Measurements from ENCODE around the gene GLRX. TPM values are rescaled to one million over a fixed set of nuclear protein-coding genes. Genes with fewer than 3 reads are reported as not detected.

GLRX gene
- total RNA-seq, 4 donors from 2014 or later = 30.9 to 151 (median 80.0) TPM

DNA sequence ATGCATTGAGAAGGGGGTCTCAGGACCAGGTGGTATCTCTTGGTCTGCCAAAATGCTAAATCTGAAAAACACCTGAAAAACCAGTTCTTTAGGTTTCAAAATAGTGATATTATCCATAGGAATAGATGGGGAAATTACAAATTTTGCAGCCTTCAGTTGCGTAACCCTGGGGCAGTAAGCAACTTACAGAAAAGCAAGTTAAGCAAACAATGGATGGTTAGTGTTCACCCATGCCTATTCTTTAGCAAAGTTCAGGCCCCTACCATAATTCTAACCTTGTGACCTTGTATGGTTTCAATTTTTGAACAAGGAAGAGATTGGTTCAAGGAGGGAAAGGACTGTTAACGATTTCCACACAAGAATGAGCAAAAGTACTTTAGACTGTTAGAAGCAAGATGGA, 24.5 kb downstream of the GLRX start:
- WGBS = 94% methylated on average over 2 of the region's 2 CpGs
- TF ChIP-seq, protein P1, sequence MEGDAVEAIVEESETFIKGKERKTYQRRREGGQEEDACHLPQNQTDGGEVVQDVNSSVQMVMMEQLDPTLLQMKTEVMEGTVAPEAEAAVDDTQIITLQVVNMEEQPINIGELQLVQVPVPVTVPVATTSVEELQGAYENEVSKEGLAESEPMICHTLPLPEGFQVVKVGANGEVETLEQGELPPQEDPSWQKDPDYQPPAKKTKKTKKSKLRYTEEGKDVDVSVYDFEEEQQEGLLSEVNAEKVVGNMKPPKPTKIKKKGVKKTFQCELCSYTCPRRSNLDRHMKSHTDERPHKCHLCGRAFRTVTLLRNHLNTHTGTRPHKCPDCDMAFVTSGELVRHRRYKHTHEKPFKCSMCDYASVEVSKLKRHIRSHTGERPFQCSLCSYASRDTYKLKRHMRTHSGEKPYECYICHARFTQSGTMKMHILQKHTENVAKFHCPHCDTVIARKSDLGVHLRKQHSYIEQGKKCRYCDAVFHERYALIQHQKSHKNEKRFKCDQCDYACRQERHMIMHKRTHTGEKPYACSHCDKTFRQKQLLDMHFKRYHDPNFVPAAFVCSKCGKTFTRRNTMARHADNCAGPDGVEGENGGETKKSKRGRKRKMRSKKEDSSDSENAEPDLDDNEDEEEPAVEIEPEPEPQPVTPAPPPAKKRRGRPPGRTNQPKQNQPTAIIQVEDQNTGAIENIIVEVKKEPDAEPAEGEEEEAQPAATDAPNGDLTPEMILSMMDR (IDR thresholded peaks at IDR 0.05) = no peak
- TF ChIP-seq POLR2A (IDR thresholded peaks at IDR 0.05) (no peak), EP300 (IDR thresholded peaks at IDR 0.05) (no peak), POLR2AphosphoS5 (IDR thresholded peaks at IDR 0.05) (no peak)

DNA sequence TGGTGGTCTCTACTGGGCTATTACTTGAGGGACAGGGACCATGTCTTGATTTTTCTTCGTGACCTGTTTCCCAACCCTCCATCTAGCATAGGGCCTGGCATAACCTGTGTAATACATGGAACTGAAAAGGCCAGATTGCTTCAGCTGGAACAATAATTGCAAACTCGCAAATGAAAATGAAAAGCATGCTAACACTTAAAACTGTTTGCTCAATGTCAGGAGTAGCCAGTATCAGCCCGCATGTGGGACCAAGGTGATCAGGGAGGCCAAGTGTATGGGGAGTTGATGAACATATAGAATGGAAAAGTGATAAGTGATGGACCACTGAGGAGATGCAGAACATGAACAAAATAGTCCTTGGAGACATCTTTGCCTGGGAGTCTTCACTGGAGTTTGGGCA, 25.2 kb downstream of the GLRX start:
- Histone ChIP-seq H3K36me3 (peaks cover 9% of the 10 kb centered on the region), H3K27ac (no peak overlapping the region), H3K9me3 (no peaks in the 10 kb centered on the region), H3K27me3 (no peaks in the 10 kb centered on the region), H3K4me1 (no peaks in the 10 kb centered on the region), H3K4me3 (no peak overlapping the region)
- WGBS = 95% methylated on average over 3 of the region's 3 CpGs
- DNase-seq (ENCODE audit: low spot score in 2 of 2) = no peak
- TF ChIP-seq POLR2A (IDR thresholded peaks at IDR 0.05) (no peak), POLR2AphosphoS5 (IDR thresholded peaks at IDR 0.05) (no peak), EP300 (IDR thresholded peaks at IDR 0.05) (no peak)
- TF ChIP-seq, protein P1 (IDR thresholded peaks at IDR 0.05) = no peak

More for the DNA sequence above, 24.5 kb downstream of the GLRX start:
- no peaks in the 10 kb centered on the region for H3K9me3 ChIP-seq
- no peaks in the 10 kb centered on the region for H3K4me1 ChIP-seq
- H3K4me3 ChIP-seq = no peak overlapping the region
- H3K27me3 ChIP-seq = no peaks in the 10 kb centered on the region
- peaks cover 9% of the 10 kb centered on the region for H3K36me3 ChIP-seq
- DNase-seq (ENCODE audit: low spot score in 2 of 2) = no peak
- H3K27ac ChIP-seq = no peak overlapping the region

DNA sequence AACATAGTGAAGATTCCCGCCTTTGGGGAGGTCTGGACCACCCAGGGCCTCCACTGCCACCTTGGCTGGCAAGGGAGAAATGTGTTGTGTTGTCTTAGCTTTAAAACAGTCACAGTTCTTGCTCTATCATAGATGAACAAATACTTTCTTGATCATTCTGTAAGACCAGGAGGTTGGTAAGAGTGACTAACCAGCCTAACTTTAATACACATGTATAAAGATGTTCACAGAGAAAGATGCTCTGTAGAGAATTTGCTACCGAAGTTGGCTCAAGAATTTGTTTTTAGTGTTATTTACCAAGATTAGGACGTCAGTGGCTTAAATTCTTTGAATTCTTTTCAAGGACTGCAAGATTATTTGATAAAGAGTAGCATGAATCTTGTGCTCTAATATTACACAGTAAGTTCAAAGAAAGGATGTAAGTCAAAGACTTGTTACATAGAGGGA, 28.4 kb downstream of the GLRX start:
- 63% methylated on average over 3 of the region's 3 CpGs for WGBS
- H3K4me3 ChIP-seq = no peak overlapping the region
- TF ChIP-seq, protein P1 (IDR thresholded peaks at IDR 0.05) = no peak
- TF ChIP-seq EP300 (IDR thresholded peaks at IDR 0.05) = no peak
- no peak for TF ChIP-seq POLR2A (IDR thresholded peaks at IDR 0.05)
- TF ChIP-seq POLR2AphosphoS5 (IDR thresholded peaks at IDR 0.05) = no peak

DNA sequence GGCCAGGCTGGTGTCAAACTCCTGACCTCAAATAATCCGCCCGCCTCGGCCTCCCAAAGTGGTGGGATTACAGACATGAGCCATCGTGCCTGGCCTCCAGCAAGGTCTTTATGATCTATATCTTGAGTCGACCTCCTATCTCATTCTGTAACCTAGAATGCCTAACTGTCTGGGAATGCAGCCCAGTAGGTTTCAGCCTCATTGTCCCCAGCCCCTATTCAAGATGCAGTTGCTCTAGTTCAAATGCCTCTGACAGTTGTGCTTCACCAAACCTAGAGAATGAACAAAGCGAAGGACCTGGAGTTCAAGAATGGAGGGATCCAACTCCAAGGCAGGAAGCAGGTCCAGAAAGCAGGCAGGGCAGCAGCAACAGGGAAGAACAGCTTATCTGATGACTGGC, 30.8 kb downstream of the GLRX start:
- Histone ChIP-seq H3K27ac (no peak overlapping the region), H3K36me3 (peaks cover 17% of the 10 kb centered on the region), H3K4me1 (no peaks in the 10 kb centered on the region), H3K4me3 (no peak overlapping the region), H3K27me3 (no peaks in the 10 kb centered on the region), H3K9me3 (no peaks in the 10 kb centered on the region)
- TF ChIP-seq, protein P1 (IDR thresholded peaks at IDR 0.05) = no peak
- no peak for TF ChIP-seq POLR2AphosphoS5 (IDR thresholded peaks at IDR 0.05)
- no peak for TF ChIP-seq POLR2A (IDR thresholded peaks at IDR 0.05)
- TF ChIP-seq EP300 (IDR thresholded peaks at IDR 0.05) = no peak
- 89% methylated on average over 6 of the region's 6 CpGs for WGBS
- no peak for DNase-seq (ENCODE audit: low spot score in 2 of 2)

More for the DNA sequence above, 28.4 kb downstream of the GLRX start:
- DNase-seq (ENCODE audit: low spot score in 2 of 2) = no peak
- Histone ChIP-seq H3K9me3 (no peaks in the 10 kb centered on the region), H3K27ac (no peak overlapping the region), H3K36me3 (peaks cover 9% of the 10 kb centered on the region), H3K27me3 (no peaks in the 10 kb centered on the region), H3K4me1 (no peaks in the 10 kb centered on the region)

DNA sequence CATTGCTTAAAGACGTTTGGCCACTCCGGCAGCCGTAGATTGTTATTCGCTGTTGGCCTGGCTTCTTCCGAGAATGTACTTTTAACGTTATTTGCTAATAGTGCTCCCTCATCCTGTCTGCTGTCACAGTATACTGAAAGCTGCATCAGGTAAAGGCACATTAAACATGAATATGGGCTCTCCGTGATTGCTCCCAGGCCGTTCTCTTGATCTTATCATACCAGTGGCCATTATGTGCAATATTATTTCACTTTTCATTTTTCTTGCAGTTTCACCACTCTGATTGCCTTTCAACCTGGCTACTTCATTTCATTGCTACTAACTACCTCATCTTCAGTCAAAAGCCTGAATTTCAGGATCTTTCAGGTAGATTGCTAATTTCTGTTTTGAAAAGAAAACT, 34.0 kb downstream of the GLRX start:
- H3K27ac ChIP-seq = no peak overlapping the region
- DNase-seq (ENCODE audit: low spot score in 2 of 2) = no peak
- no peaks in the 10 kb centered on the region for H3K27me3 ChIP-seq
- no peaks in the 10 kb centered on the region for H3K9me3 ChIP-seq
- 92% methylated on average over 8 of the region's 8 CpGs for WGBS
- TF ChIP-seq, protein P1 (IDR thresholded peaks at IDR 0.05) = no peak
- no peak for TF ChIP-seq EP300 (IDR thresholded peaks at IDR 0.05)
- TF ChIP-seq POLR2A (IDR thresholded peaks at IDR 0.05) = no peak
- TF ChIP-seq POLR2AphosphoS5 (IDR thresholded peaks at IDR 0.05) = no peak
- peaks cover 15% of the 10 kb centered on the region for H3K36me3 ChIP-seq
- no peak overlapping the region for H3K4me3 ChIP-seq
- no peaks in the 10 kb centered on the region for H3K4me1 ChIP-seq

Data from suprapubic skin (tissue), 4 donors.